ENCODE measurements around the gene GPC5. TPM values are rescaled to one million over a fixed set of nuclear protein-coding genes. Genes with fewer than 3 reads are reported as not detected.

GPC5 gene
- total RNA-seq, 1 experiment from 2014 or later: 0.26 TPM

DNA sequence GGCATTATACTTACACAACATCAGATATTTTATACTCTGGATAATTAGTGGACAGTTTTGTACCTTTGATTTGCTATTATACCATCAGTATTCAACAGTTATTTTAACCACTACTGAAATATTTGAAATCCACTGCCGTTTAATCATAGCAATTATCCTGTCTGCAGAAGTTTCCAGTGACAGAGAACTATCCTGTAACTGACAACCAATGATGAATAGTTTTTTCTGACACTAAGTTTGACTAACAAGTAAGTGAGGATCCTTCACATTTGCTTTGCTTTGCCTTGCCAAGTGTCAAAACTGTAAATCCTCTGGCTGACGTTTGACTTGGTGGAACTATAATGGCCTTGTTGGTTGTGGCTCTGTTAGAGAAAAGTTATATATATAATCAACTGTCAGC is 410.7 kb downstream of the GPC5 start:
- CTCF ChIA-PET: no interaction called here
- no peak for TF ChIP-seq CTCF (IDR thresholded peaks at IDR 0.05)
- TF ChIP-seq REST (IDR thresholded peaks at IDR 0.05; ENCODE audit: insufficient read depth in 1 of 2, low read depth in 2 of 2, low read length in 1 of 2): no peak
- no peak for TF ChIP-seq POLR2AphosphoS5 (IDR thresholded peaks at IDR 0.05; ENCODE audit: low read depth, low read length)
- TF ChIP-seq SIN3A (IDR thresholded peaks at IDR 0.05; ENCODE audit: borderline replicate concordance, insufficient read depth, low read depth, low read length): no peak
- H3K36me3 ChIP-seq (ENCODE audit: control insufficient read depth, insufficient read depth, low read length): no peaks in the 10 kb centered on the region
- POLR2A ChIA-PET: no interaction called here
- H3K4me1 ChIP-seq (ENCODE audit: control insufficient read depth, insufficient read depth, low read length): no peaks in the 10 kb centered on the region
- in situ Hi-C loops (cut with HindIII; ENCODE audit: low pct_unique_long_range_greater_than_20kb, low sequenced_read_pairs) (no loop called here), intact Hi-C loops (cut with micrococcal nuclease; ENCODE audit: unreplicated experiment) (no loop called here)
- no peaks in the 10 kb centered on the region for H3K9me3 ChIP-seq (ENCODE audit: control insufficient read depth, insufficient read depth, low read depth, low read length)
- BruUV-seq (replicated peaks): no TSS peak
- no peak overlapping the region for H3K27ac ChIP-seq (ENCODE audit: low read length)
- no peak for DNase-seq (ENCODE audit: low read depth, low spot score)
- no peaks in the 10 kb centered on the region for H3K27me3 ChIP-seq (ENCODE audit: control insufficient read depth, insufficient read depth, low read length)
- no peak for ATAC-seq
- no peak overlapping the region for H3K4me3 ChIP-seq (ENCODE audit: low read depth in 2 of 2, low read length in 2 of 2)

GRCh38 chr13:91813253-91813652 is 414.8 kb downstream of the GPC5 start:
- ChIA-PET CTCF (no interaction called here), POLR2A (no interaction called here)
- TF ChIP-seq SIN3A (IDR thresholded peaks at IDR 0.05; ENCODE audit: borderline replicate concordance, insufficient read depth, low read depth, low read length) (no peak), TCF7L2 (IDR thresholded peaks at IDR 0.05; ENCODE audit: low read depth, low read length) (no peak), REST (IDR thresholded peaks at IDR 0.05; ENCODE audit: insufficient read depth in 1 of 2, low read depth in 2 of 2, low read length in 1 of 2) (no peak), CTCF (IDR thresholded peaks at IDR 0.05) (no peak)
- ATAC-seq (no peak), DNase-seq (ENCODE audit: low read depth, low spot score) (no peak)
- in situ Hi-C loops (cut with HindIII; ENCODE audit: low pct_unique_long_range_greater_than_20kb, low sequenced_read_pairs): no loop called here
- Histone ChIP-seq H3K27me3 (ENCODE audit: control insufficient read depth, insufficient read depth, low read length) (no peaks in the 10 kb centered on the region), H3K9me3 (ENCODE audit: control insufficient read depth, insufficient read depth, low read depth, low read length) (no peaks in the 10 kb centered on the region), H3K27ac (ENCODE audit: low read length) (no peak overlapping the region), H3K36me3 (ENCODE audit: control insufficient read depth, insufficient read depth, low read length) (no peaks in the 10 kb centered on the region), H3K4me3 (ENCODE audit: low read depth in 2 of 2, low read length in 2 of 2) (no peak overlapping the region), H3K4me1 (ENCODE audit: control insufficient read depth, insufficient read depth, low read length) (no peaks in the 10 kb centered on the region)
- intact Hi-C loops (cut with micrococcal nuclease; ENCODE audit: unreplicated experiment): loop anchor here (10.0 kb wide), 1 partner anchor 262 kb away; no protein-coding TSS in a partner anchor
- BruUV-seq (replicated peaks): no TSS peak
